HG03469 (cell line): ENCODE results near the gene C6orf163.

ENCODE experiments used
- ATAC-seq: cut with Tn5 transposase; IDR thresholded peaks from one replicate; pipeline ENCODE4 v1.9.1; 2021; ENCODE audit warnings: mild to moderate bottlenecking, moderate library complexity, moderate number of reproducible peaks; ENCODE audit not compliant: unreplicated experiment

C6orf163 gene

DNA sequence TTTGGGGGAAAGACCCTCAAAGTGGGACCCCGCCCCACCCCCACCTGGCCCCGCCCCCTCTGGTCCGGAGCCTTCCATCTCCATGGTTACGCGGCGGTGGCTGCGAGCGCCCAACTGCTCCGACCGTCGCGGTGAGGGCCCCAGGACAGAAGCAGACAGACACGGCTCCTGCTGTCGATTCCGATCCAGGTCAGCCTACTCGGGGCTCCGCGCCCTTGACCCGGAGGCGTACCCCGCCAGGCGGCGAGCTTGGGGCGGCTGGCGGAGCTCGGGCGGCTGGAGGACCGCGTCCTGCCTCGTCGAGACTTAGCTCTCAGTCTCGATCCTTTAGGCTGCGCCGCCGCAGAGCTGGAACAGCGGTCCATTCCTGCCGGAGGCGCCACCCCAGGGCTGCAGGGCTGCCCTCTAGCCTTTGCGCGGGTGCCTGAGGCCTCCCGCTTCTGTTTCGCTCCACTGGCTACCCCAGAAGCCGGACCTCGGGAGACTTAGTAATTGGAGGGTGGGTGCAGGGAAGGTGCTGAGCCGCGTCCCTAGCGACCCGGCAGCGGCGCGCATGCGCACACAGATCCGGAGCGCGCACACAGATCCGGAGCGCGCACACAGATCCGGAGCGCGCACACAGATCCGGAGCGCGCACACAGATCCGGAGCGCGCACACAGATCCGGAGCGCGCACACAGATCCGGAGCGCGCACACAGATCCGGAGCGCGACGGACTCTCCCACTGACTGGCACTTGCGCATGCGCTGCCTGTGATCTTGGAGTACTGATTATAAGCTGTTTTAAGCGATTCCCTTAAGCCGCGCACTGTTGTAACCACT lies 63.5 kb downstream of the C6orf163 start, which contains the start of gene CFAP206:
Gene CFAP206, plus strand, starts transcription at position 72 of the 820 bp plus-strand sequence. CDS start 1,868 bp downstream, outside the sequence.
- peak; percentile 77 for ATAC-seq

DNA sequence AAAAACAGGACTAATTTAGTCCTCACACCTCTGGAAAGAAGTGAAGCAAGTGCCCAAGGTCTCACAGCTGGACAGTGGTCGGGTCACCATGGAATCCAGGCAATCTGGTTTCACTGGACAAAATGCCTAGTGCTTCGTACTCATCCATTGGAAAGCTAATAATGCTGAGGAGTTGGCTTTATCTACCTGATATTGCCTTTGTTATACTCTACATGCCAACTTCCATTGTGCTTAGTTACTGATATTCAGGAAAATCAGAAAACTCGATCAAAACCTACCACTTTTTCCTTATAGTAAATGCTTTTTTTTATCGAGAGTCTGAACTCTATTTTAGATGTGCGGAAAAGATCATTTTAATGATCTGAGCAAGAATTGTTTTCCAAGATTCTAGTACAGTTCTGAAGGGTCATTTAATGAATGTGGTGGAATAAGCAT lies 64.1 kb downstream of the C6orf163 start:
- ATAC-seq: no peak
